Effector CD4-positive, alpha-beta T cell (primary cell): Measurements from ENCODE around the gene NOPCHAP1.
"Not testable (repeated sequence)": the region's sequence is repeated elsewhere in the genome, so short reads cannot be mapped to it uniquely, and the experiment has no call there.

Source experiments
- DNase-seq: peaks from one replicate; pipeline ENCODE4 v3.0.0-alpha.2; 2020

The NOPCHAP1 gene

DNA sequence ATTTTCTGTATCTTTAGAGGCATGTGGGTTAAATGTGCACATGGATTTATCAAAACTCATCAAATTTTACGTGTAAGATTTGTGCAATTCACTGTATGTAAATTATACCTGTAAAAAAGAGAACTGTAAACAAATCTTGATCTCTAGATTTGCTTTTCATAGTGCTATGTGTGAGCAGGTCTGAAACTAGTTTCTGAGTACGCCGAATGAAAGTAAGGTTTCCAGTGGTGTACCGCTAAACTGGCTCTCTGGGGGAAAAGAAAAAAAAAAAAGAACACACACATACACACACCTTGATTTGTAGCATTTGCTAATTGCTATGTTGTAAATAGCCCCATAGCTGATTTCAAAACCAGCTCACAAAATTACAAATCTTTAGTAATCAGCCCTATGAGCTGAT, 19.4 kb upstream of the NOPCHAP1 start:
- no peak for DNase-seq

- DNase-seq = no peak
Measured at GRCh38 chr12:104969343-104969742, 16.8 kb upstream of the NOPCHAP1 start.

GRCh38 chr12:104971306-104971705, 14.8 kb upstream of the NOPCHAP1 start:
- DNase-seq = no peak

DNA sequence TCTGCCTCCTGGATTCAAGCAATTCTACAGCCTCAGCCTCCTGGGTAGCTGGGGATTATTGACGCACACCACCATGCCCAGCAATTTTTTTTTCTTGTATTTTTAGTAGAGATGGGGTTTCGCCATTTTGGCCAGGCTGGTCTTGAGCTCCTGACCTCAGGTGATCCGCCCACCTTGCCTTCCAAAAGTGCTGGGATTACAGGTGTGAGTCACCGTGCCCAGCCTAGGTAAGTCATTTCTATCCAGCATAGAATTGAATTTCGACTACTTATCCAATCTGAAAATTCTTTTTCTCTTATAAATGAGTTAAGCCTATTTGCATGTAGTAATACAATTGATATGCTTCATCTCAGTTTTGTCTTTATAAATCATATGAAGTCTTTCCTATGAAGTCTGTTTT, 12.9 kb upstream of the NOPCHAP1 start:
- no peak for DNase-seq

GRCh38 chr12:104974626-104975290, 11.4 kb upstream of the NOPCHAP1 start:
- no peak for DNase-seq

DNA sequence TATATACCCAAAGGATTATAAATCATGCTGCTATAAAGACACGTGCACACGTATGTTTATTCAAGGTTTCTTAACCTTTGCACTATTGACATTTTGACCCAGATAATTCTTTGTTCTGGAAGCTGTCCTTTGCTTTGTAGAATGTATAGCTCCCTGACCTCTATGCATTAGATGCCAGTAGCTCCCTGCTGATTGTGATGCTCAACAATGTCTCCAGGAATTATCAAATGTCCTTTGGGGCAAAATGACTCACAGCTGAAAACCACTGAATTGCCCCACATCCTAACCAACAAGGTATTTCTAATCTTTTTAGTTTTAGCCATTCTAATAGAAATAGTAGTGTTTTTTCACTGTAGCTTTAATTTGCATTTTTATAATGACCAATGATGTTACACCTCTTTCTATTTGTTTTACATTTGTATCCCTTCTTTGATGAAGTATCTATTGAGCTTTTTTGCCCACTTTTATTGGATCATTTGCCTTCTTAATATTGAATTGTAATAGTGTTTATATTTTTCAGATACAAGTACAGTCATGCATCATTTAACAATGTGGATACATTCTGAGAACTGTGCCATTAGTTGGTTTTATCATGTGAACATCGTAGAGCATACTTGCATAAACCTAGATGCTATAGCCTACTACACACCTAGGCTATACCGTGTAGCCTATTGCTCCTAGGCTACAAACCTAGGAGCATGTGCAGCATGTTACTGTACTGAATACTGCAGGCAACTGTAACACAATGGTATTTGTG, 10.4 kb upstream of the NOPCHAP1 start:
- DNase-seq = no peak

DNA sequence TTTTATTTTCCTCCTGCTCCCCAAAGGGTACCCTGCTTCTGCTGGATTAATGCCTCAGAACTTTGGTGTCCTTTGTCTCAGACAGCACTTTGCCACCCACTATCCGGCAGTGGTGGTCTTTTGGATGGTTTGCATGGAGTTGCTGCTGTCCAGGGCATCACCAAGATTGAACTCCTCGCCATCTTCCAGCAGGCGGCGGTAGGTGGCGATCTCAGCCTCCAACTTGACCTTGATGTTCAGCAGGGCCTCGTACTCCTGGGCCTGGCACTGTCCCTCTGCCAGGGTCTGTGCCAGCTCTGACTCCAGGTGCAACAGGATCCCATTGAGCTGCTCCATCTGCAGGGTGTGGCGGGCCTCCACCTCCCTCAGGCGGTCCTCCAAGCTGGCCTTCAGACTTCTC, 9.4 kb upstream of the NOPCHAP1 start:
- DNase-seq = no peak

GRCh38 chr12:104977688-104978087, 8.4 kb upstream of the NOPCHAP1 start:
- DNase-seq = not testable (repeated sequence)

- DNase-seq = no peak
Measured at GRCh38 chr12:104985206-104985605, 910 bp upstream of the NOPCHAP1 start.

DNA sequence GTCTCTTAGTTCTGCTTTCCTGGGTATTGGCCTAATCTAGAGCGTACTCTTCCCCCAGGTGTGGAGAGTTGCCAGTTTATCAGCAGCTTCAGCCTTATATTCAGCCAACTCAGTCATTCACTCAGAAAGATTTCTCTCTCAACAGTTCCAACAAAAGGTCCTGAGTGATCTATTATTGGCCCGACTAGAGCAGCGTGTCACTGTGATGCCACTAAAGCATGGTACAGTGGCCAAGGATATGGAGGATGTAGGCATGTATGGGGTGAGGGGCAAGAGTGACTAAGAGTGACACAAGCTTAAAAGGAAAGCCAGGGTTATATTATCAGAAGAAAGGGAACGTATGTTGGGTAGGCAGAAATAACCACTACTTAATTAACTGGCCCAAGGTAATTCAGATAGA, 4.8 kb downstream of the NOPCHAP1 start:
- DNase-seq = no peak

- no peak for DNase-seq
Measured at GRCh38 chr12:104991565-104992128, 5.5 kb downstream of the NOPCHAP1 start.

GRCh38 chr12:104994336-104994735, 8.2 kb downstream of the NOPCHAP1 start:
- no peak for DNase-seq

DNA sequence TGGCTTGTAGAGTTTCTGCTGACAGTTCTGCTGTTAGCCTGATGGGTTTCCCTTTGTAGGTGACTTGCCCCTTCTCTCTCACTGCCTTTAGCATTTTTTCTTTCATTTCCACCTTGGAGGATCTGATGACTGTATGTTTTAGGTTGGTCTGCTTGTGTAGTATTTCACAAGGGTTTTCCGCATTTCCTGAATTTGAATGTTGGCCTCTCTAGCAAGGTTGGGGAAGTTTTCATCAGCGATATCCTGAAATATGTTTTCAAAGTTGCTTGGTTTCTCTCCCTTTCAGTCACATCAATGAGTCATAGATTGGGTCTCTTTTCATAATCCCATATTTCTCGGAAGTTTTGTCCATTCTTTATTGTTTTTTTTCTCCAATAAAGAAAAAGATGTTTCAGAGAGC, 11.4 kb downstream of the NOPCHAP1 start:
- DNase-seq = no peak

DNA sequence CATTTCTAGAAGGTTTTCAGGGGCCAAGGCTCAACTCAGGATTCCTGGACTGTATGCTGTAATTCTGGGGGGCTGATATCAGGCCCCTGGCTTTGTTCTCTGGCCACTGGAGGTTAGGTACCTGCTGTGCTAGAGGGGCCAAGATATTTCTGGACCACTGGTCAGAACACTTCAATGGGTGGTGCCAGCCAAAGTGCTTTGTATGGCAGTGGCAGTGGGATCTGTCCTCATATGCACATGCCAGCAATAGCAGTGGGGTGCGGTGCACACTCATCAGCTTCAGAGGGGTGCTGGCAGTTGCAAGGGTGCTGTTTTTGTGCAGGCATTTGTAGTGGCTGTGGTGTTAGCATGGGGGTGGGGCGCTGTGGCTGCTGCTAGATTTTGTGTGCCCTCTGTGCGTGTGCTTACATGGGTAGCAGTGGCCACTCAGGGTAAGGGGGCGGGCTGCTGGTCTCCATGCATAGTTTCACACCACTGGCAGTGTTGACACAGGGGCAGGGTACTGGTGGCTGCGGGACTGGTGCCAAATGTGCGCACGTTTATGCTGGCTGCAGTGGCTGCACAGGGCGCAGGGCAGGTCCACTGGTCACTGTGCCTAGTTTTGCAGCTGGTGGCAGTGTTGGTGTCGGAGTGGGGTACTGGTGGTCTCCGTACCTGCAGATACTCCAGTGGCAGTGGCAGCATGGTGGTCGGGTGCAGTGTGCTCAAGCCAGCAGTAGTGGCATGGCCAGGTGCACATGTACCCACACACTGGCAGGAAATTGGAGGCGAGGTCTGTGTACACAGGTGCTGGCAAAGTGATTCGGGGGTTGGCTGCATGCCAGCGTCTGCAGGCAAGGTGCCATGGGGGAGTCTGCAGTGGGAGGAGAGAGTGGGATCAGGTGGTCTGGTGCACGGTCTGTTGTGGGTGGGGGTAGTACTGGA, 12.6 kb downstream of the NOPCHAP1 start:
- DNase-seq = no peak

GRCh38 chr12:104999347-104999685, 13.2 kb downstream of the NOPCHAP1 start:
- DNase-seq = no peak

GRCh38 chr12:105001476-105001875, 15.4 kb downstream of the NOPCHAP1 start:
- DNase-seq = no peak

DNA sequence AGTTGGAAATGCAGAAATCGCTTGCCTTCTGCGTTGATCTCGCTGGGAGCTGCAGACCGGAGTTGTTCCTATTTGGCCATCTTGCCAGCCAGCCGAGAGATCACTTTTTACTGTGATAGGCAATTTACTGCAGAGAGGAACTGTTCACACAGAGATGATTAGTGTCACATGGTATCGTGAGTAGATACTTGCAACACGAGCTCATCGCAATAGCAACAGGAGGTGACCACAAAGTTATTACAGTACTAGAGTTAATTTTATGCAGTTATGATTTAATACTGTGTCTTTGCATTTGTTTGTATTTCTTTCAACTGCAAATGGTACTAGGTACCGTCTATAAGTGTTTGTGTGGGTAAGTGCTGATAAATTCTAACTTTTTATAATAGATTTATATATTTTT, 27.8 kb downstream of the NOPCHAP1 start:
- no peak for DNase-seq

DNA sequence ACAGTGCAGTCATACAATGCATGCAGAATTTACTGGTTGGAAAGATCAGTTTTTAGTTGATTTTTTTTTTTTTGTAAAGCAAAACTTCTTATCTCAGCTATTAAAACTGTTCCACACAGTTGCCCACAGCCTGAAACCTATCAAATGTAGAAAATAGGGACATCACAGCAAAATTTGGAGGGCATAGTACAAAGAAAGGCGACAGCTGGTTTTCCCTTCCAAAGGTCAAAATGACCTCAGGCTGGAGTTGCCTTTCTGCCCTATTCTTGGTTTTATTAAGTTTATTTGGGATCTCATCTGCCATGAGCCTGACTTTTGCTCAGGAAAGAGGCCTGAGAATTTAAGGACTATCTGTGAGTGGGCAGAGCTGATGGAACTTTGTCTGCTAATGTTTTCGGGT, 28.5 kb downstream of the NOPCHAP1 start:
- DNase-seq = no peak

DNA sequence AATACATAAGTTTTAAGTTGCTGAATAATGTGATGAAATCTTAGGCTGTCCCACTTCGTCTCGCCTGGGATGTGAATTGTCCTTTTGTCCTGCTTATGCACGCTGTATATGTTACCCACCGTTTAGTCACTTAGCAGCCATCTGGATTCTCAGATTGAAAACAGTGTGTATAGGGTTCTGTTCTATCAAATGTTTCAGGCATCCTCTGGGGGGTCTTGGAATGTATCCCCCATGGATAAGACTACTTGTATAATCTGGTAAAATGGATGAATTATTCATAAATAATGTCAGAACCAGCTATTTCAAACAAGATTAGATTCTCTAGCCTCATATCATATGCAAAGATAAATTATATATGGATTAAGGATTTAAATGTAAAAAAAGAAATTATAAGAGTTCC, 29.4 kb downstream of the NOPCHAP1 start:
- DNase-seq = no peak

DNA sequence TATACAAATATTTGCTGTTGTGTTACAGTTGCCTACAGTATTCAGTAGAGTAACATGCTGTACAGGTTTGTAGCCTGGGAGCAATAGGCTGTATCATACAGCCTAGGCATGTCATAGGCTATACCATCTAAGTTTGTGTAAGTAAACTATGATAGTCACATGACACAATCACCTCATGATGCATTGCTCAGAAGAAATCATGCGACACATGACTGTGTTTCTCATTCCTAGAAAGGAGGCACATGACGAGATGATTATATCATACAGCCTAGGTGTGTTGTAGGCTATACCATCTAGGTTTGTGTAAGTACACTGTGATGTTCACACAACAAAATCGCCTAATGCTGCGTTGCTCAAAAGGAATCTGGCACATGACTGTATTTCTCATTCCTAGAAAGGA, 31.9 kb downstream of the NOPCHAP1 start:
- no peak for DNase-seq

DNA sequence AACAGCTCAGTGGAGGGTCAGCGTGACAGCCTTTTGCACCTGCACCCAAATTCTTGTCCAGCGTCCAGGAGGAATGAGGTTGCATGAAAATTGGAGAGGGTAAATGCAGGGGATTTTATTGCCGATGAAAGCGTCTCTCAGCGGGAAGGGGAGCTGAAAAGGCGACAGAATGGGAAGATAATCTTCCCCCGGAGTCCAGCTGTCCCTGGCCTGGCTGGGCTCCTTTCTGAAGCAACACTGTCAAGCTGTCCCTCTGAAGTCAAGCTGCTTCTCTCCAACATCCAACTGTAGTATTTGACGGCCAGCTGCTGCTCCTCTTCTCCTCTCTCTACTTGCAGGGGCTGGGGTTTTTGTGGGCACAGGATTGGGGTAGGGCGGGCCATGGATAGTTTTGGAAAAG, 32.7 kb downstream of the NOPCHAP1 start:
- DNase-seq = no peak

- no peak for DNase-seq
Measured at GRCh38 chr12:105020241-105020962, 34.3 kb downstream of the NOPCHAP1 start.

- no peak for DNase-seq
Measured at GRCh38 chr12:105024928-105025327, 38.8 kb downstream of the NOPCHAP1 start.
